GM04503 (cell line): ENCODE data around the gene CAPN11.

ENCODE experiments used
- DNase-seq: peaks from one replicate; pipeline ENCODE4 v3.0.0-alpha.2; 2012; ENCODE audit warnings: low read depth

CAPN11 gene

DNA sequence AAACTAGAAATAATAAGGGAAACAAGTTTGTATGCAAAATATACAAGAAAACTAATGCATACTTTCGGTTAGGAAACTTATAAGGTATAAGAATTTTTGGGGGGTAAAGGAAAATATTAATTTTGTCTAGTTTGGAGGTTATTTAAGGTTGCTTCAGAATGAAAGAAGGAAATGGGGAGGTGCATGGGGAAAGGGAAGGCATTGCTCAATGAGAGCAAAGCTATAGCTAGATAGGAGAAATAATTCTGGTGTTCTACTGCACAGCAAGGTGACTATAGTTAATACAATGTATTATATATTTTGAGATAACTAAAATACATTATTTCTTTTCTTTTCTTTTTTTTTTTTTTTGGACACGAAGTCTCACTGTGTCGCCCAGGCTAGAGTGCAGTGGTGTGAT, 52.7 kb downstream of the CAPN11 start:
- no peak for DNase-seq

DNA sequence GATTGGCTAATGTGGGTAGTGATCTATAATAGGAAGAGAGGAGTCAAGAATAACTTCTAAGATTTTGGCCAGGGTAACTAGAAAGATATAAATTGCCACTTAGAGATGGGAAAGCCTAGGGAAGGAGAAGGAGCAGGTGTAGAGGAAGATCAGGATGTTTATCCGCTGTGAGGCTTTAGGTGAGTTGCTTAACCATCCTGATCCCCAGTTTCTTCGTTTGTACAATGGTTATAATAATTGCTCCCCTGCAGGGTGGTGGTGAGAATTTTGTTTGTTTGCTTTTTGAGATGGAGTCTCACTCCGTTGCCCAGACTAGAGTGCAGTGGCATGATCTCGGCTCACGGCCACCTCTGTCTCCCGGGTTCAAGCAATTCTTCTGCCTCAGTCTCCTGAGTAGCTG, 55.7 kb downstream of the CAPN11 start:
- DNase-seq: no peak

DNA sequence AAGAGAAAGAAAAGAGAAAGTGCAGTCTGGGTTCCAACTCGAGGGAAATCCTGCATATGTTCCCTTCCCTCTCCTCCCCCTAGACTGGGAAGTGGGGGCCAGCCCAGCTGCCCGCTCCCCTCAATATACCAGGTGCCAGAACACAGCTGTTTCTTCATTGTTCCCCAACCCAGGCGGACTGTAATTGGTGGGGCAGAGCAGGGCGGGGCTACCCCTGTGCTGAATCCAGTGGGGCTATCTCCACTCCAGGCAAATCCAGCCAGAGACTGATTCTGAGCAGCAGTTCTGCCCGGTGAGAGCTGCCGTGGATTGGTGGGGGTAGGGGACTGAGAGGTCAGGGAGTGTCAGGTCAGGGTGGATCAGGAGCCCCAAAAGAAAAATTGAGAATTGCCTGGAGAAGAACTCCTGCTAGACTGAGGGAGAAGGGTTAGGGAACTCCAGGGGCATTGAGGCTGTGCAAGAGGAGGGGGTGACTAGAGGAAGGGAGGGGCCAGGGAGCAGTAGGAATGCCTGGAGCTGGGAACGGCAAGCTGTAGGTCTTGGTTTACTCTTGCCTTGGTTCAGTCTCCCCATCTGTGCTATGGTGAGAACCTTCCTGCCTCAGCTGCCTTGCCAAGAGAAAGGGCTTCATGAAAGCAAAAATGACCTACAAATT, 58.2 kb downstream of the CAPN11 start, which contains the start of gene MYMX:
MYMX (plus strand) TSS at position 250 of the 655 bp plus-strand sequence. CDS start 546 bp downstream, outside the sequence.
- DNase-seq: no peak

DNA sequence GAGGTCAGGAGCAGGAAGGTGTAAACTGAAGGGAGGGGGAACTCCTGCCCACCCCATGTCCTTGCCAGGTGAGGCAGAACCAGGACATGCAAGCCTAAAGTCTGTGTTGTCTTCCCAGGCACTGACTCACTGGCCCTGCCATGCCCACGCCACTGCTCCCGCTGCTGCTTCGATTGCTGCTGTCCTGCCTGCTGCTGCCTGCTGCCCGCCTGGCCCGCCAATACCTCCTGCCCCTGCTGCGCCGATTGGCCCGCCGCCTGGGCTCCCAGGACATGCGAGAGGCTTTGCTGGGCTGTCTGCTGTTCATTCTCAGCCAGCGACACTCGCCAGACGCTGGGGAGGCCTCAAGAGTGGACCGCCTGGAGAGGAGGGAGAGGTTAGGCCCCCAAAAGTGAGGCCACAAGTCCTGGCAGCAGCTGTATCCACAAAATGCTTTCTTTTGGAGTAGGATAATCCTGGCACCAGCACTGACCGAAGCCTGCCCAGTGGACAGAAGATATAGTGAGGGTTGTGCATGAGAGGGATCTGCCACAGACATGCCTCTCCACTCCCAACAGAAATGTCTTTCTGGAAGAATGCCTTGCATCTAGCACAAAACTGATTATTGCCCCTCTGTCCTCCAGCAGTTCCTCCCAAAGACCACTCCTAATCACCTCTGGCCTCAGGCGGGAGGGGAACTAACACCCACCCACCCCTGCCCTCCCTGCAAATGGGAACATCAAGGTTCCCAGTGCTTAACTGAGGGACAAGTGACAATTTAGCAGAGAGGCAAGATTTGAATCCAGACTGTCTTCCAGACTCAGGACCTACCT, 58.9 kb downstream of the CAPN11 start:
- no peak for DNase-seq

DNA sequence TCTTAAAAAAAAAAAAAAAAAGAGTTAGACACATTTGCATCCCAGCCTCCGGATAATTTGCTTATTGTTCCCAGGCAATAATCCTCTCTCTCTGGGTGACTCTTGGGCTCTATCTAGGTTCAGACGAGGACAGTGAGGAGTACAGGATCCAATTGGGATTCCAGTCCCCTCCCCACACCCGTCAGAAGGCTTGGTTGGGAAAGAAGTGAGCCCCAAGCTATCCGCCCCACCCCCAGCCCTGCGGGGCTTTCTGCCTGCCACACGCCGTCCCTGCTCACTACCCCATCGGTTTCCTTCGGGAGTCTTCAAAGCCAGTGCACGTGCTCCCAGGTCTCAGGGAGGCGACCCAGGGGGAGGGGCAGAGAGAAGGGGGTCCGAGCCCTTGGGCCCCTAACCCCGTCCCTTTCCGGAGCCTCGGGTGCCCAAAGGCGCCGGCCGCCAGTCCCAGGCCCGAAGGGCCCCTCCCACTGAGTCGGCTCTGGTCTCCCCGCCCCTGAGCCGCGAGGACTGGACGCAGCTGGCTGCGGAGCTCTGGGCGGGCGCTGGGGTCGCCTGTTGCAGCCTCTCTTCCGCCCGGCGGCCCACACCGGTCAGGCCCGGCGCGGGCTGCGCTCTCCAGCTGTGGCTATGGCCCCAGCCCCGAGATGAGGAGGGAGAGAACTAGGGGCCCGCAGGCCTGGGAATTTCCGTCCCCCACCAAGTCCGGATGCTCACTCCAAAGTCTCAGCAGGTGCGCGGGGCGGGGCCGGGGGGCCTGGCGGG, 60.6 kb downstream of the CAPN11 start:
- DNase-seq: no peak

- DNase-seq: no peak
Measured at GRCh38 chr6:44219815-44220784, 61.5 kb downstream of the CAPN11 start.

GRCh38 chr6:44220913-44221290, 62.3 kb downstream of the CAPN11 start:
- no peak for DNase-seq

DNA sequence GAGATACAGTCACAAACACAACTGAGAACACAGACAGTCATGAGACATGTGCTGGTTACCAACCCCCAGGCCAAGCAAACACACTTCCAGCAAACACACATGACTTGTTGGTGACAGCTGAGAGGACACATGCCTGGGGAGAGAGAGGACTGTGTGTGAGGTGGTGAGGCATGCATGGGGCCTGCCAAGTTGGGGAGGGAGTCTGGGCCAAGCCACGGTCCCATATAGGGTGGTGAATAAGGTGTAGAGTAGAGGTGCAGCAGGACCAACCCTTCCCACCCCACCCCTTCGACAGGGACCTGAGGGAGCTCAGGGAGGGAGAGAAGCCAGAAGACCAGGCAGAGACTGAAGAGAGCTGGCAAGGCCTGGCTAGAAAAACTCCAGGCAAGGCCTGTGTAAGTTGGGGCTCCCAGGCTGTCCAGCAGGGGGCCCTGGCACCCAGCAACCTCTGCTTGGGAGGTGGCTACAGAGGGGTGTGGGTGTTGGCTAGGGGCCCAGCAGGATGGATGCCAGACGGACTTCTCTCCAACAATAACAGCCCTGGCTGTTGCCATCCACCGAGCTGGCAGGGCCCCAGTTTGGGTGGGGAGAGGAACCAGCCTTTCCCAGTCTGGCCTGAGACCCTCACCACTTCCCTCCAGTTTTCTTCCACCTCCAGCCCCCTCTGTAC, 62.8 kb downstream of the CAPN11 start:
- peak; percentile 23 for DNase-seq

GRCh38 chr6:44221961-44222335, 63.3 kb downstream of the CAPN11 start:
- DNase-seq: no peak

DNA sequence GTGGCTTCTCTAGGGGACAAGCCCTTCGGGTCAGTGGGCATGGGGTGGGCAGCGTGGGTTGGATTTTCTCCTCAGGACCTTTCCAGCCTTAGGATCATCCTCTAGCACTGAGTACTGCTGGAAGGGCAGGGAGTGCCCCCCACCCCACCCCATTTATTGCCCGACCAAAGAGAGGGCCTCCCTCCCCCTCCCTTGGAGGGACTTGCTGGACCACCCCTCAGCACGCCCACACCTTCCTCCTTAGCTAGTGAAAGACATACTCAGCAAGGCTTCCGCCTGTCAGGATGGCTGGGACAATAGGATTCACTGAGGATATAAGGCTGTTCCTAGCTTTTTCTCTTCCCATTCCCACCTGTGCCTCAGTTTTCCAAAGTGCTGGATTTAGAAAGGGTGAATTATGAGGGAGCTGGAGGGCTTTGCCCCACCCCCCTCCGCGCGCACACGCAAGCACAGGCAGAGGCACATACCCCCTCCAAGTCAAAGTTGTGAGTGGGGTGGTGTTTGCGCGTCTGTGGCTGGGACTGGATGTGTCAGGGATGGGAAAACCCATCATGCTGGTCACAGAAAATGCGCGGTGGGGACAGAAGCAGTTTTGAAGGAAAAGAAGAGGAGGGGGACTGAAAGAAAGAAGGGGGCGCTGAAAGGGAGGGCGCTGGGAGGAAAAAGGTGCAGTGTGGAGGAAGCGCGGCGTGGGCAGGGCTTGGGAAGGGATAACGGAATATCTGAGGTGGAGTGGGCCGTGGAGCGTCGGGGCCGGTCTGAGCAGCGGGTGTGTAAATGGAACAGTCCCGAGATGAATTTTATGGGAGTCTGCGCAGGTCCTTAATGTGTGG, 64.1 kb downstream of the CAPN11 start:
- no peak for DNase-seq

DNA sequence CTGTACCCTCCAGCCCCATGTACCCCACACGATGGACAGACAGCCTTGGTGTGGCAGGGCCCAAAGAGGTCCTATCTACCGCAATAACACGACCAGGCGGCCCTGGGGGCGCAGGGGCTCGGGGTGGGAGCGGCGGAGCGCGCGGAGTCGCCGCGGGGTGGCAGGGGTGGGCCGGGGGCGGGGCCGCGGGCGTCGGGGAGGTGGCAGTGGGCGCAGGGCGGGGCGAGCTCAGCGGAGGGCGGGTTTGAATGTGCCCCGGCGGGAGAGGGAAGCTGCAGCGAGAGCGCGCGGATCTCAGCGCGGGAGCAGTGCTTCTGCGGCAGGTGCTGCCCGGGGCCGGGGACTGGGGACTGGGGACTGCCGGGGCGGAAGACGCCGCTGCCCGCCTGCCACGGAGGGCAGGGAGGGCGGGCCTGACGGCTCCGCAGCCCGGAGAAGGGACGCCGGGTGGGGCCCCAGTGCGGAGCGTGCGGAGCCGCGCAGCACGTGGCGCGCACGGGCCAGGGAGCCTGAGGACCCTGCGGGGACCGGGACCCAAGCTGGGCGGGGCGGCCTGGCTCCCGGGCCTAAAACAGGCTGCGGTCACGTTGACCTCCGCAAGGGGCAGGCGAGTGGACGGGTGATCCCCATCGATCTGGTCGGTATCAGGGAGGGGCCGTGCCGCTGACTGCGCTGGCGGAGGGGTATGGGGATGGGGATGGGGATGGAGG, 64.9 kb downstream of the CAPN11 start, which contains the start of gene SLC29A1:
SLC29A1 (plus strand) TSS at position 277 of the 710 bp plus-strand sequence. CDS start 3,719 bp downstream, outside the sequence.
- no peak for DNase-seq

DNA sequence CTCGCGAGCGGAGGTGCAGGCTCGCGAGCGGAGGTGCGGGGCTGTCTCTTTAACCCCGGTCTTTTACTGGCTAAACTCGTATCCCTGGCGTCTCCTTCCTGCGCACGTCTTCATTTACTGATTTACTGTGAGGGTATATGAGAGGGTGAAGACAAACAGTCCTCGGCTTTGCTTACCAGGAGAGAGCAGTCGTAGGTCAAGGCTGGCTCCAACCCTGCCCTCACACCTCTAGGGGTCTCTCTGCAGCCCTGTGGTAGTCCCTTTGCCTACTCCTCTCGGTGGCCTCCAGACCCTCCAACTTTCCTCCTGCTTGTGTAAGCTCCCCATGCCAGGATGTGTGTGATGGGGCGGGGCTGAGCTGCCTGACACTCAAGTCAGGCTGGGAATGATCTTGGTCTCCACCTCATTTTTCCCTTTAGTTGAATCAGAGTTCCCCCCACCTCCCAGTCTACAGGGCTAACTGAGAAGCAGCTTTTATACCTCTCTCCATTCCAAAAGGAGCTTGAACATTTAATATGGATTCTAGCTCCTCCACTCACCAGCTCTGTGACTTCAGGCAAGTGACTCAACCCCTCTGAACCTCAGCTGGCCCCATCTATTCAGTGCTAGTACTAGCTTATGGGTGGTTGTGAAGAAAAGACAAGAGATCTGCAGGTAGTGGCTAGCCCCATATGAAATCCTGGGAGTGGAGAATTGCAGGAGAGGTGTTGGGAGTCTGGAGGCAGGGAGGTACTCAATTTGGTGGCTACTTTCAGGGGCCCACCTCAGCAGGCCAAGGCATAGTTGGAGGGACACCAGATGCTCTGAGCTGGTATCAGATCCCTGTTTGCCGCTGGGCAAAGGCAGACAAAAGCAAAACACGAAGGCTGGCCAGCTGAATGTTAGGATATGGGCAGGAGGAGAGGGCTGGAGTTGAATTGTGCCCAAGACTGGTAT, 65.7 kb downstream of the CAPN11 start:
- DNase-seq: no peak

DNA sequence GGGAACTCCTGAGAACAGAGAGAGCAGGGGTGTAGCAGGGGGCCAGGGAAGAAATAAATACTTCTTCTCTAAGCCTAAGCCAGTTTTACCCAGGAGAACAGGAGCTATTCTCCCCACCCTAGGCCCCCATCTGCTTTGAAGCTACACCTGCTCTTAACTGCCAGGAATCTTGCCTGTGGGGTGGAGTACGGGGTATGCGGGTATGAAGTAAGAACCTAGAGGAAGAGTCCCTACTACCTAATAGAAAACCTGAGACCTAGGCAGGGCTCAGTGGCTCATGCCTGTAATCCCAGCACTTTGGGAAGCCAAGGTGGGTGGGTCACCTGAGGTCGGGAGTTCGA, 66.3 kb downstream of the CAPN11 start:
- DNase-seq: no peak

DNA sequence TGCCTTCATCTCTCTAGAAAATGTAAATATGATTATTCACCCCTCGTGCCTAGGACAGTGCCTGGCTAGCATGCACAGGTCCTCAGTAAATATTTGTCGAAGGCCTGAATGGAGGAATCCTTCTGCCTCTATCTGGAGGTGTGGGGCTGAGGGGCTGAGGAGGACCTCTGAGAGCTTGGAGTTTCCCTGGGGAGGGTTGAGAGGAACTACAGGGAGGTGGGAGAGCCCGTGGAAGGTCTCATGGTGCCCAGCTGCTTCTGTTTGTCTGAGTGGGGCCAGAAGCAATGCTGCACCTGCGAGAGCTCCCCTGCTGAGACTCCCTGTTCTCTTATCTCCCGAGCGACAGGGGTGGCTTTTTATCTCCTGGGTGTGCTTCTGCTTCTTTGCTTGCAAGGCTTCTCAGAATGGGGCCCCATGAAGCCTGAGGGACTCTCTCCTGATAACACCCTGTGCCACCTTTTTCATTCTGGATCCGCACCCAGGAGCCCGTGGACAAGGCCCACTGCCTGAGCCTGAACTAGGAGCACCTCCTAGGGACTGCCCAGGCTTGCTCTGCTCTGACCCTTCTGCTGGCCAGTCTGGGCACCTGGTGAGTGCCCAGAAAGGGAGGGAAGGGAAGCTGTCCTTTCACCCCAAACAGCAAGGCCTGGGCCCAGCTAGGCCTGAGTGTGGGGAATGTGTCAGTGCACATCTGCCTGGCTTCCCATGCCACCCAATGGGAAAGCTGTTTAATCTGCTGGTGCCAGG, 67.1 kb downstream of the CAPN11 start:
- DNase-seq: no peak

GRCh38 chr6:44226368-44227147, 67.9 kb downstream of the CAPN11 start:
- no peak for DNase-seq

- no peak for DNase-seq
Measured at GRCh38 chr6:44227148-44227793, 68.7 kb downstream of the CAPN11 start.
